DMS153 treated with DMSO at 0.1 percent for 48 hours (cell line): Measurements from ENCODE around the gene HMX1.

Experiments
- DNase-seq: peaks from one replicate; lab custom pipeline; 2025; ENCODE audit not compliant: unreplicated experiment; lab: John Stamatoyannopoulos, UW

Gene HMX1

GRCh38 chr4:8893227-8893623 is 21.6 kb upstream of the HMX1 start:
- DNase-seq = no peak

- DNase-seq = no peak
These were observed 21.1 kb upstream of the HMX1 start for GRCh38 chr4:8892556-8893226.

GRCh38 chr4:8891646-8892555 is 20.3 kb upstream of the HMX1 start:
- DNase-seq = no peak

DNA sequence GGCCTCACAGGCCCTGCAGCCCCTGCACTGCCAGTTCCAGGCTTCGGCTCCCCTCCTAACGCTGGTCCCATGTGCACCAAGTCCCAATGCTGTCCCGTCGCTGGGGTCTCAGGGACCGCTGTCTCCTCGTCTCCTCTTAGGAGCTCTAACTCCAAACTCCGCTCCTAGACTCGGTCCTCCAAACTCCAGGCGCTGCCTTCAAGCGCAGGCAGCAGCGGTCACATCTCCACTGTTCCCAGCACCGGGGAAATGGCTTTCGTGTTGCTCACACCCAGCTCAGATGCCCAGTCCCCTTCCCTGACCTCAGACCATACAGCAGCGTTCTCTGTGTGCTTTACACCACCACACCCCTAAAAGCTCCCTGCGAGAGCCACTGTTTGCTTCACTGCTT is 19.6 kb upstream of the HMX1 start:
- DNase-seq = no peak

DNA sequence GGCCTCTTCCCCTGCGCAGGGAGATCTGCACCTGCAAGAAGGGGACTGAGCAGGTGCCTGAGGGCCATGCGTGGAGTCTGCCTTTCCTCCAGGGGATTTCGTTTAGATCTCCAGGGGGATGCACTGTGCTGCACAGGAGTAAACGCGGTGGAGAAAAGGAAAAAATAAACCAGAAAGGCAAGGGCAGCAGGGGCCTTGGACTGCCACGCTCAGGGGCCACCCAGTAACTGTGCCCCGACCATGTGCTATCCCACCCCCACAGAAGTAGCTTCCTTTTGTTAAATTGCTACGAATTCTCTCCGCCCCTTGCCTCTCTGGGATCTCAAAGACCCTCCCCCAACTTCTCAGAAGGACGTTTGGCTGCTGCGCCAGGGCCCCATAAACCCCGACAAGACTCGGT is 17.2 kb upstream of the HMX1 start:
- DNase-seq = no peak

DNA sequence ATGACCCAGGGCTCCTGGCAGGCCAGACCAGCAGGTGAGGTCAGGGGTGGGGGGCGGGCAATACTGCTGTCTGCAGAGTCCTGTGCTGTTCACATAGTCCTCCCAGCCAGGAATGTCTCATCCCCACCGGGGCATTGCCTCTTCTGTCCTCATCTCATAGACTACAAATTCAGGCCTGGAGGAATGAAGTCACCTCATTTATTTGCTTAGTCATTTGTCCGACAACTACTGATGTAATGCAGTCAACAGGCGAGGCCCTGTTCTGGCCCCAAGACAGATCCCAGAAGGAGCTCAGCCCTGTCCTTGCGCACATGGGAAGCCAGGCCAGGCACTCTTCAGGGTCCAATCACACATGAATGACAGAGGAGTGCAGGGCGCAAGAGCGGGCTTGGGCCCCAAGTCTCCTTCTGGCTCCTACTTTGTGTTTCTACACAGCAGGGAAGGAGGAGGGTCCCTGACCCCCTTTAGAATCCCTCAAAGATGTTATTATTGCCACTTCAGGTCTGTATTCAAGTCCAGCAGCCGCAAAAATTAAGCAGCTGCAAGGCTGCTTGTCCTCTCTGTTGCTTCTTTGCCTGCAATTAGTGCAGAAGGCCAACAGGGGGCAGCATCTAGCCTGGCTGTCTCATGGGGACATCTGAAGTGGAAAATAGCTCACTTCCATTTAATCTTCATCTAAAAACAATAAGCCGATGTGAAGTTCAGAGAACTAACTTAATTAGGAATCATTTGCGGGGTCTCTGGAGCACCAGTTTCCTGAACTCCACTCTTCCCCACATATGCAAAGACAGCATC is 15.2 kb upstream of the HMX1 start:
- DNase-seq = no peak

DNA sequence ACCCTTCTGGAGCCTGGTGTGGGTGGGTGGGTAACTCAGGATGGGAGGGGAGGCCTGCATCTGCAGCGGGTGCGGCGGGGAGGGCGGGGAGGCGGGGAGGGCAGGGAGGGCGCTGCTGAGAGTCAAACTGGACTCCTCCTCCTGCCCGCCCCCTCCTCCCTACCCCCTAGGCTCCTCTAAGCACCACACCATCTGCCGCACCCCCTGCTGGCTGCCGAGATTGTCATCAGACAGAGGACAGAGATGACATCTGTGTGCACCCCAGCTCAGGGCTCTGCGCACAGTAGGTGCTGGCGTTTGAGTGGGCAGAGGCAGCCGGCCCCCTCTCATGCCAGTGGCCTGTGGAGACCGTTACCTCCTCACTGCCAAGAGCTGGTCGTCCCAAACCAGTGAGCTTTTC is 10.6 kb upstream of the HMX1 start:
- DNase-seq = no peak

DNA sequence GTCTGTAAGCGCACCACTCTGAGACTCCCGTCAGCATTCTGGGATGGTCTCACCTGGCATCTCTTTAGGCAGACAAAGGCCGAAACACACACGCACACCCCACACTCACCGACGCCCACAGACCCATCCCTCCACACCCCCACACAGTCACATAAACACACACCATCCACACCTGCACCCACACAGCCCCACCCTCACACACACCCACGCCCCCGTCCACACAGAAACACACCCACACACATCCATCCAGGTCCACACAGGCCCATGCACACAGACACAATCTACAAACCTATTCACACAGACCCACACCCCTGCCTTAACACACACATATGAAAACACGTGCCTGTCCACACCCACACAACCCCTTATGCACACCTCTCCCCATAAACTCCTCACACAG is 9.2 kb upstream of the HMX1 start:
- DNase-seq = no peak

DNA sequence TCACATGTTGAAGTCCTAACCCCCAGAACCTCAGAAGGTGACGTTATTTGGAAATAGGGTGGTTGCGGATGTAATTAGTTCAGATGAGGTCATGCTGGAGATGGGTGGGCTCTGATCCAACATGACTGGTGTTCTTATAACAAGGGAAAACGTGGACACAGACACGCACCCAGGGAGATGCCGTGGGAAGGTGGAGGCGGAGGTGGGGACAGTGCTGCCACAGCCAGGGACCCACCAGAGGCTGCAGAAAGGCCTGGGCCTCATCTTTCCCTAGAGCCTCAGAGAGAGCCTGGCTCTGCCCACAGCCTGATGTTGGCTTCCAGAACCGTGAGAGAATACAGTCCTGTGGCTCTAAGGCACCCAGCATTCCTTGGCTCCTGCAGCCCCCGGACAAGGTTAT is 7.9 kb upstream of the HMX1 start:
- DNase-seq = no peak

DNA sequence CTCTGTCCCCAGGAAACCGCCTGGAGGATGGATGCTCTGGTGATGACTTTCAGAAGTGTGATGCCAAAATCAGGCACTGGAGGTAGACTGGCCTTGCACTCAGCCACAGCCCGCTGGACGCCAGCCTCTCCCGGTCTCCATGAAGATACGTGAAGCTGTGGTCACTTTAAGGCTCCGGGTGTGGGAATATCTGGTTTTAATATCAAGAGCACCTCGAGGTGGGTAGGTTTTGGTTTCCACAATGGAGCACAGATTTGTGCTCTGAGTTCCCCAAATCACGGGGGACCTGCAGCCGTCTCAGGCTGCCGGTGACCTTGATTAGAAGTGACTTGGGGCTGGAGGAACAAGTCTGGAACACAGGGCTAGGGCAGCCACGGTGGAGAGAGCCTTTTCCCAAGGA is 6.8 kb upstream of the HMX1 start:
- DNase-seq = no peak

- no peak for DNase-seq
These were observed 6.1 kb upstream of the HMX1 start for GRCh38 chr4:8877780-8878040.

GRCh38 chr4:8876982-8877779 is 5.5 kb upstream of the HMX1 start:
- DNase-seq = no peak

GRCh38 chr4:8874896-8875680 is 3.4 kb upstream of the HMX1 start:
- DNase-seq = no peak

- DNase-seq = no peak
These were observed 2.6 kb upstream of the HMX1 start for GRCh38 chr4:8874003-8874895.

DNA sequence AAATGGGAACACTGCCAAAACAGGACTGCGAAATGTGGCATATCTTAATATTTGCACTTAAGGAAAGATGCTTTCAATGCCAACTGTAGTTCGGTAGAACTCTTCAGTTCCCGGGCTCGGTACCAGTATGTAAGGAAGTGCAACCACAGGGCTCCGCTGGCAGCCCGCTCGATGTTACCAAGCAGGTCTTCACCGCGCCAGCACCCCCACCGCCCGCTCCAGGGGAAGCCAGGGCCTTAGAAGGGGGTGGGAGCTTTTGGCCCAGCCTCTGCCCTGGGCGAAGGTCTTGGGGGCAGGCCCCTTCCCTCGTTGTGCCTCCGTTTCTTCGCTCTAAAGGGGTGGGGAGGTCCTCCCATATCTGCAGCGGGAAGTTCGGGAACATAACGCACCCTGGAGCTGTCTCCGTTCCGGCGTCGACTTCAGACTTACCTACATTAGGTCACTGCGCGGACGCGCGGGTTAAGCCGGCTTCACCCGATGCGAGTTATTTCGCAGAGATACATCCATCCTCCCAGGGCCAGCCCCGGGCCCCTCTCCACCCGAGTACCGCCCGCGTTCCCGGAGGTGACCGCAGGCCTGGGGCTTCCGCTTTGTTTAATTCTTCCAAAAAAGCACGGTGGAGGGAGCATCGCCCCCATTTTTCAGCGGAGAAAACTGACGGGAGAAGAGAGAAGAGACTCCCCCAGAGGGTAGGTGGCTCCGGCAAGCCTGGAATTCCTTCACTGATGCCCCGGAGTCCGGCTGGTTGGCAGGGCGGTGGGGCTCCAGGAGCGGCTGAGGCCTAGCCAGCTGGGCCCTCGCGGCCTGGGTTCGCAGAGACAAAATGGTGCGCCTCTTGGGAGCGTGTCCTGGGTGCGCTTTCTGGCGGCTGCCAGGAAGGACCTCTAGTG is 1.0 kb upstream of the HMX1 start:
- DNase-seq = no peak

DNA sequence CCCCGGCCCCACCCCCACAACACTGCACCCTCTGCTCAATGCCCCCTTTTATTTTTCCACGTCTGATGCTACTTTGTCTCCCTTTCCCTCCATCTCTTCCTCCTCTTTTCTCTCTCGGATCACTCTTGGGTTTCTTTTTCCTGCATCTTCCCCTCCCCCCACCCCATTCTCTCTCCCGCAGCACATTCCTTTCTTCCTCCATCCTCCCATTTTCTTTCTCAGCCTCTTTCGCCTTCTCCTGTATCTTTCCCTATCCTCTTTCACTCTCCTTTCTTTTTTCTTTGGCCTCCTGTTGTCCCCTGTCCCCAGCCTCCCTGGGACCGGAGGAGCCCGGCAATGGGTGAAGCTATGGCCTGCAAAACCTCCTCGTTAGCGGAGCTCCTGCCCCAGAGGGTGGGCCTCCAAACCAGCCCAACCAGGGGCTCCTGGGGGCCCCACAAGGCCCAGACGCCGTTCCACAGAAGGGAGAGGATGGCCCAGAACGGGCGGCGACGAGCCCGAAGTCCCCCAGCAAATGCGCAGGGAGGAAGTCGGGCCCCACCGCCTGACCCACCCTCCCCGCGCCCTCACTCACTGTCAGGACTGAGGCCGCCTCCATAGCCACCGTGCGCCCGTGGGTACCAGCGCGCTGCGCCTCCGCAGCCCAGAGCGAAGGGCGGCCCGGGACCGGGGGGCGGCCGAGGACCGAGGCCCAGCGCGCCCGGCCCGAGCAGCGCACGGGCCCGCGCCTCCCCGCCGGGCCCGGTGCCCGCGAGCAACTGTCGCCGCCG is 807 bp downstream of the HMX1 start:
- DNase-seq = no peak

DNA sequence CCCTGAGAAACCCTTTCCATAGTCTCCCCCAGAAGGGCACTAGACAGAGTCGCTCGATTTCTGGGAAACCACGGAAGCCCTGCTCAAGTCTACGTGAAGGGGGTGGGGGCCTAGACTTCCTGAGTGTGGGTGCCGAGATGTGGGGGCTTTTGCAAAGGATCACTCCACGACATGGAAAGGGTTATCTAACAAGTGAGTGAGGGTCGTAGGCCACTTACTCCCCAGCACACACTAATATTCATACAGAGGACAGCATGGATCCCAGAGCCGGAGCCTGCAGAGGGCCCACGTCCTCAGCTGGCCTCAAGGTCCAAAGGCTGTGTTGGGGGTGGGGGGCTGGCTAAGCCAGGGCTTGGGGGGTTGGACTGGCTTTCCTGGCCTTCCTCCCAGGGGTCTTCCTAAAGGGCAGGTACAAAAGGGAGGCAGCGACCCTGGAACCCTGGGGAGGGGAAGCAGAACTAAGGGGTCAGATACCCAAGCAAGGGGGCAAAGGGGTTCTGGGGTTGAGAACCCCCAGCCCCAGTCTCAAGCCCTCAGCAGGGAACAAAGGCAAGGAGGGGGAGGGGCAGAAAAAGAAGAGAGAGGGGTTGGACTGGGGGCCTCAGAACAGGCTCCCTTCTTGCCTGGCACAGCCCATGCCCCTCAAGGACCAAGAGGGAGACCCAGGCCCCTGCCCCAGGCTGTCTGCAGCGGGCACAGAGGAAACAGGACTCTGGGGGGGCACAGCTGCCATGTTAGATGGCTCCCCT is 1.6 kb downstream of the HMX1 start:
- DNase-seq = no peak
